HG03575 (cell line): ENCODE results near the gene P2RX7.
"Not testable (repeated sequence)": the region's sequence is repeated elsewhere in the genome, so short reads cannot be mapped to it uniquely, and the experiment has no call there.

ENCODE experiments used
- ATAC-seq: cut with Tn5 transposase; IDR thresholded peaks from one replicate; pipeline ENCODE4 v1.9.1; 2021; ENCODE audit not compliant: unreplicated experiment, insufficient number of reproducible peaks, low FRiP score; ENCODE audit errors: extremely low read depth

Gene P2RX7

DNA sequence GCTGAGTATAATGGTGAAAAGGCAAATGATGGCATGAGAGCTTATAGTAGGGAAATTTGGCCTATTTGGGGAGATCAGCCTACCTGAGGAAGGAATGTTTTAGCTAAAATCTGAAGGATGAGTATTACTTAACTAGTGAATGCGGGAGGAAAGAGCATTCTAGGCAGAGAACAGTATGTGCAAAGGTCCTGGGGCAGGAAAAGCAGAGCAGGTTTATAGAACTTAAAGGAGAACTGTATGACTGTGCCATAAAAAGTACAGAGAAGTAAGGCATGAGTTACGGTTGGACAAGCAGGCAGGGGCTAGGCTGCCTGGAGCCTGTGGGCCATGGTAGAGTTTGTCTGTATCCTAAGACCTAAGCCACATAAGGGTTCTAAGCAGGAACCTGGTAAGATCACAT, 55.6 kb downstream of the P2RX7 start:
- no peak for ATAC-seq

DNA sequence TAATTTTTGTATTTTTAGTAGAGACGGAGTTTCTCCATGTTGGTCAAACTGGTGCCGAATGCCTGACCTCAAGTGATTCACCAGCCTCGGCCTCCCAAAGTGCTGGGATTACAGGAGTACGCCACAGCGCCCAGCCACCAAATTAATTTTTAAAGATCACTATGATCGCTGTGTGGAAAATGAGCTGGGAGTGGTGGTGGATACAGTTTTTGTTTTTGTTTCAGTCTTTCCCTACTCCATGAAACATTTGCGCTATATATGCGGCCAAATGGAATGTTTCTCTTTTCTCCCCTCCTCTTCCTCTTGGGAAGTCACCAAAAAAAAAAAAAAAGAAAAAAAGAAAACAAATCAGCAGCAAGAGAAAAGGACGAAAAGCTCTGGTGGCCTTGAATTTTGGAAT, 56.5 kb downstream of the P2RX7 start:
- ATAC-seq: no peak

DNA sequence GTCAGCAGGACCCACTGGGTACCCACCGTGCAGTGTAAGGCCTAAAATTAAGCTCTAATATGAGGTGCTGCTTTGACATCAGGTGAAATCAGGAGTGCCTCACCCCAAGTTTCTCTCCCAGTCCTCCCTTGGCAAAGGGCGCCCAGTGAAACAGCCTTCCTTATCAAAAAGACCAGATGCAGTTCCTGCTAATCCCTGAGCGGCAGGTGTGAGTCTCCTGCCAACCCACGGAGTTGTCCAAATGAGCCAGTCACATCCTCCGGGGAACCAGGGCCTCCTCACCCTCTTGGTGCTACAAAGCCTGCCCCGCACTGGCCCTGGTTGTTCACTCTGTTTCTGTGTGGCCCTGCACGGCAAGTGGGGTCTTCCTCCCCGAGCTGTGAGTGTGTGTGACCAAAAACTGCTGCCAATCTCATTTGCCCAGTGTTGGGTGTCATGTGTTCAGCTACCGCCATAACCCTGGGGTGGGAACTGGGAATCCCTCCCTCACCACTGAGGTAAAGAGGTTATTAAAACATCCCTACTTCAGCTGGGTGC, 57.0 kb downstream of the P2RX7 start:
- no peak for ATAC-seq

DNA sequence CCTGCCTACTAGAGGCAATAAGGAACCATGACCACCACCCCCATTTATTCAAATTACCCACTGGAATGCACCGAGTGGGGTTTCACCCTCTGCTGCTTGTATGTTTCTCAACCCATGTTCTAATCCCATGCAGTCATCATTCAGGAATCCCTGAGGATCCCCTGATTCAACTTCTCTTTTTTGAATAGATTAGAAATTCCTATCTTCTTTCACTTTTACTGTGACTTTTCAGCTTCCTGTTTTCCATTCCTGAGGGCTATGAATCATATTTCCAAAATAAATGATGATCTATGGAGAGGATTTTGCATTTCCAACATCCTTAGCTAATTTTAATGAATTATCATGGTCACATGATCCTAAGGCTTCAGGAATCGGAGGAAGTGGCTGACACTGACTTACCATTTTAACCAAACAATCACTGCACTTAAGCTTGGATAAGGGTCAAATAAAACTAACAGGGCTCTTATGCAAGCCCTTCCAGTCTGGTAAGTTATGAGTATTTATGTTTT, 57.9 kb downstream of the P2RX7 start:
- ATAC-seq: no peak

DNA sequence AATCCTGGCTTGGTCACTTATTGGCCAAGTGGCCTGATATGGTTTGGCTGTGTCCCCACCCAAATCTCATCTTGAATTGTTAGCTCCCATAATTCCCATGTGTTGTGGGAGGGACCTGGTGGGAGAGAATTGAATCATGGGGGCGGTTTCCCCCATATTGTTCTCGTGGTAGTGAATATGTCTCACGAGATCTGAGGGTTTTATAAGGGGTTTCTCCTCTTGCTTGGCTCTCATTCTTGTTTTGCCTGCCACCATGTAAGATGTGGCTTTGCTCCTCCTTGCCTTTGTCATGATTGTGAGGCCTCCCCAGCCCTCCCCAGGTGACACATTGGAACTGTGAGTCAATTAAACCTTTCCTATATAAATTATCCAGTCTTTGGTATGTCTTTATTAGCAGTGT, 58.5 kb downstream of the P2RX7 start:
- ATAC-seq: no peak

DNA sequence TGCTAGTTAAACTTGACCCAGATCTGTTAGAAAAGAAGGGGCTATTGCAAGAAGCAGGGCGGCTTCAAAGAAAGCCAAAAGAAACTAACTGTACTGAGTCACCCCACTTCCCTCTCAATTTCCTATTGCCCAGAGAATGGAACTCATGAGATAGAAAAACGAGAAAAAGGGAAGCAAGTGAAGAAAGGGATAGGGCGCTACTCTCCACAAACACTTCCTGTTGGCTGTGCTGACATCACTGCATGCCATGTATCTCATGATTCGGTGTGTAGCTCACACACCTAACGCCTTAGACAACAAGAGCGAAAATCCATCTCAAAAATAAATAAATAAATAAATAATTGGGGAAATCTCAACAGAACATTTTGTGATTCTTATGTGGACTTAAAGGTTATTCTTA, 64.2 kb downstream of the P2RX7 start:
- no peak for ATAC-seq

DNA sequence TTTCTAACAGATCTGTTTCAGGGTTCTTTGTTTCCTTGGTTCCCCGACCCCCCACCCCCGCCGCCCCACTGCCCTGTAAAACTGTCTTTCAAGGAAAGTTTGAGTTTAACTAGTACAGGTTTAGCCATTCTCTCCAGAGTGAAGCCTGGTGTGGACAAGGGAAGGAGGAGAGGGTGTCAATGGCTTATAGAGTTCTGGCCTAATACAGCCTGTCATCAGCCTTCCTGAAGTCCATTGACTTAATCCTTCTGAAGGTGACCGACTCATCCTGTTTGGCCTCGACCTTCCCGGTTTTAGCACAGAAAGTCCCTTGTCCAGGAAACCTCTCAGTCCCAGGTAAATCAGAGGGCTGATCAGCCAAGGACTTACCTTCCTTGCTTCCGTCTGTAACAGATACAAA, 66.3 kb downstream of the P2RX7 start:
- ATAC-seq: no peak

DNA sequence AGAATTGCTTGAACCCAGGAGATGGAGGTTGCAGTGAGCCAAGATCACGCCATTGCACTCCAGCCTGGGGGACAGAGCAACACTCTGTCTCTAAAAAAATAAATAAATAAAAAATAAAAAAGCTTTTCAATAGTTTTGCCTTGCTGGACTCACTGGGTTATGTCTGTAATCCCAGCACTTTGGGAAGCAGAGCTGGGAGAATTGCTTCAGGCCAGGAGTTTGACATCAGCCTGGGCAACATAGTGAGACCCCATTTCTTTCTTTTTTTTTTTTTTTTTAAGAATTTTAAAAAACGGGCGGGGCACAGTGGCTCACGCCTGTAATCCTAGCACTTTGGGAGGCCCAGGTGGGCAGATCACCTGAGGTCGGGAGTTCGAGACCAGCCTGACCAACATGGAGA, 68.5 kb downstream of the P2RX7 start:
- not testable (repeated sequence) for ATAC-seq

DNA sequence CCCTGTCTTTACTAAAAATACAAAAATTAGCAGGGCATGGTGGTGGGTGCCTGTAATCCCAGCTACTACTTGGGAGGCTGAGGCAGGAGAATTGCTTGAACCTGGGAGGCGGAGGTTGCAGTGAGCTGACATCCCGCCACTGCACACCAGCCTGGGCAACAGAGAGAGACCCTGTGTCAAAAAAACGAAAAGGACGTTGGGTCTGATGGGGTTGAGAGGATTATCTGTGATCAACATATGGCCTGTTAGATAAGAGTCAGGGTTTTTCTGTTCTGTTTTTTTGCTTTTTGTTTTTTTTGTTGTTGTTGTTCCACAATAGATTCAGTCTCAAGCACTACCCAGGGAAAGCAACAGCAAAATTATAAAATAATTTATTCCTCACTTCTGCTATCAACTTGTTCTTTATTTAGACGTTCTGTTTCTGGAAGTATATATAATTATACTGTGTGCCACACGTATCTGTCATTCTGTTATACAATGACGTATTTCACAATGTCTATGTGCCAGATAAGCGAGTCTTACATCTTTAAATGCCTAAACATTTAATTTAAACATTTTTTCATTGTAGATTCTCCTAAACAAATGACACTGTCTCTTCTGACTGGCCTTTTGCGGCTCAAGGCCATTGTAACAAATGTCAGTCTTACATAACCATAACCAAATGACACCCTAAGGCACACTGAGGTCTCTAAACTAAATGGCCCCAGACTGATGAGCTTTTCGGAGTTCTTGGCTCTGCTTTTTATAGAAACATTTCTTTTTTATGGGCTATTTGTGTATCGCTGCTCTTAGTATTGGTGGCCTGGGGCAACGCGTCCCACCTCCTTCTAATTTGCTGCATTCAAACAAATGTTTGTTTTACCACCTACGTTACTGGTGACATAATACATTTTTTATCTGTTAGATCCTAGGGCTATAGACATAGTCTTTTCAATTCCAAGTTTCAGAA, 70.0 kb downstream of the P2RX7 start:
- ATAC-seq: no peak

DNA sequence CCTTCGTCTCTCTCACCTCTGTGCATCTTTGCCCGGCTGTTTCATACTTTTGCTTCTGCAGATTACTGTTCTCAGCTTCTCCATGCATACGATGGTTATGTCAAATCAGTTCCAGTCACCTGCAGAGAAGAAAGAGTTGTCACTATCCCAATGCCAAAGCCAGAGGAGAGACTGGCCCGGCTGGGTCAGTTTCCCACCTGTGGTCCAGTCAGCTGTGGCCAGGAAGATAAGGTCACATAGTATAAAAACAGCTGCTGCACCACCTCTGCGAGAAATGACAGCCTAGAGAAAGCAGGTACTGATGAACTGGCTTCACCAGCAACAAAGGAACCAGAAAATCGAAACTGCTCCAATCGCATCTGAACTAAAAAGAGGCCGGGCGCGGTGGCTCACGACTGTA, 70.8 kb downstream of the P2RX7 start:
- ATAC-seq: no peak

DNA sequence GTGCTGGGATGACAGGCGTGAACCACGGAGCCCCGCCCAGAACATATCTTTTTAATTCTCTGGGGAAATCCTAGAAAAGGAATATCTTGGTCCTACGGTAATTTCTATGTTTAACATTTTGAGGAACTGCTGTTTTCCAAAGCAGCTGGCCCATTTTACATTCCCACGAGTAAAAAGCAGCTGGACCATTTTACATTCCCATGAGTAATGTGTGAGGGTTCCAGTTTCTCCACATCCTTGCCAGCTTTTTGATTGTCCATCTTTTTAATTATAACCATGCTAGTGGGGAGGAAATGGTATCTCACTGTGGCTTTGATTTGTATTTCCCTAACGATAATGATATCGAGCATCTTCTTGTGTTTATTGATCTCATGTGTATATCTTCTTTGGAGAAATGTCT, 72.8 kb downstream of the P2RX7 start:
- ATAC-seq: no peak

DNA sequence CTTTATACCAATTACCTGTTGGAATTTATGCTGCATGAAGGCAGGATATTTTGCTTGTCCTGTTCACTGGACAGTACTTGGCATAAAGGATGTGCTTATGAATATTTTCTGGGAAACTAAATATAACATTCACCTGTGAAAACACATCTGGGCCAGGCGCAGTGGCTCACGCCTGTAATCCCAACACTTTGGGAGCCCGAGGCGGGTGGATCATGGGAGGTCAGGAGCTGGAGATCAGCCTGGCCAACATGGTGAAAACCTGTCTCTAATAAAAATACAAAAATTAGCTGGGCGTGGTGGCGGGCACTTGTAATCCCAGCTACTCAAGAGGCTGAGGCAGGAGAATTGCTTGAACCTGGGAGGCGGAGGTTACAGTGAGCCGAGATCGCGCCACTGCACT, 75.9 kb downstream of the P2RX7 start:
- ATAC-seq: not testable (repeated sequence)

DNA sequence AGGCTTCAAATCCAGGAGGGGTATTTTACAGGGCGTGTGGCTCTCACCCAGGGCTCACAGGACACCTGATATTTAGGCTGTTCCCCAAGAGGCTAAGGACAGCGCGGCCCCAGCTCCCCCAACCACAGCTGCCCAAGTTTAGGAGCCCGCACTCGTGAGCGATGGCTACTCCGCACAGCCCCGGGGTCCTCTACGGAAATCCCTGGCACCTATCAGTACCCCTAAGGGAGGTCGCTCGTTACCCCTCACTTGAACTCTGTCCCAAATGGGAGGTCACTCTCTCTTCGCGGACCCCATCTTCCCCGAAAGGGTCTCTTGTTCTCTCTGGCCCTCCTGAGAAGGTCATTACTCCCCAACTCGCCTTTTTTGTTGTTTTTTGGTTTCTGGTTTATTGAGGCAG, 76.5 kb downstream of the P2RX7 start:
- no peak for ATAC-seq

DNA sequence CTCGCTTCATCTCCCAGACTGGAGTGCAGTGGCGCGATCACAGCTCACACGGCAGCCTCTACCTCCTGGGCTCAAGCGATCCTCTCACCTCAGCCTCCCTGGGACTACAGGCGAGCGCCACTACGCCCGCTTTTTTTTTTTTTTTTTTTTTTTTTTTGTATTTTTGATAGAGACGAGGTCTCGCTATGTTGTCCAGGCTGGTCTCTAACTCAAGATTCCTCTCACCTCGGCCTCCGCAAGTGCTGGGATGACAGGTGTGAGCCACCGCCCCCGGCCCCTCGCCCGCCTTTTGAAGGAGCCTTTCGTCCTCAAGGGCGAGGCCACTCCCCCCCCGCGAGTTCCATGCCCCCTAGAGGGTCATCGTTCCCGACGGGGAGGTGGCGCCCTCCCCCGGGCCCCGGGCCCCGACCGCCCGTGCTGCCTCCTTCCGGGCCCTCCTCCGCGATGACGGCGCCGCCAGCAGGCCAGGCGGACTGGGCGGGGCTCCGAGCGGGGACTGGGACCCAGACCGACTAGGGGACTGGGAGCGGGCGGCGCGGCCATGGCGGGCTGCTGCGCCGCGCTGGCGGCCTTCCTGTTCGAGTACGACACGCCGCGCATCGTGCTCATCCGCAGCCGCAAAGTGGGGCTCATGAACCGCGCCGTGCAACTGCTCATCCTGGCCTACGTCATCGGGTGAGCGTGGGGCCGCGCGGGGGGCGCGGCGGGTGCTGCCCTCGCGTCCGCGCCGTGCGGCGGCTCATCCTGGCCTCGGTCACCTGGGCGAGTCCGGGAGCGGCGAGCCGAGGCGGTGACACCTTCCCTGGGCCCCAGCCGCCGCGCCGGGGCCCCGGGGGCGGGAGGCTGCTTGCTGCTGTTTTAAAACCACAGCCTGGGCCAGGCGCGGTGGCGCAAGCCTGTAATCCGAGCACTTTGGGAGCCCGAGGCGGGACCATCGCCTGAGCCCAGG, 77.2 kb downstream of the P2RX7 start, which contains the start of gene P2RX4:
TSS of gene P2RX4 (plus strand) at position 506 of the 949 bp plus-strand sequence. CDS start at position 542, 36 bp downstream.
- no peak for ATAC-seq

DNA sequence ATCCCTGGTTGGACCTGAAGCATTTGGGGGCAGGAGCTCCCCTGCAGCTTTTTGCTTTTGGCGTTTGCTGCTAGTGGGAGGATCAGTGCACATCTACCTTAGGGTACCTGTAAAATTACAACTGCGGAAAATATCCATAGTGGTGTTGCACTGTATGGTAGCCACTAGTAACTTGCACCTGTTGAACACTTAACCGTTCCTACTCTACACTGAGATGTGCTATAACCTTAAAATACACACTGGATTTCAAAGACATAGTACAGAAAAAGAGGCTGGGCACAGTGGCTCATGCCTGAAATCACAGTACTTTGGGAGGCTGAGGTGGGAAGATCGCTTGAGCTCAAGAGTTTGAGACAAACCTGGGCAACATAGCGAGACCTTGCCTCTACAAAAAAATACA, 80.2 kb downstream of the P2RX7 start:
- no peak for ATAC-seq

DNA sequence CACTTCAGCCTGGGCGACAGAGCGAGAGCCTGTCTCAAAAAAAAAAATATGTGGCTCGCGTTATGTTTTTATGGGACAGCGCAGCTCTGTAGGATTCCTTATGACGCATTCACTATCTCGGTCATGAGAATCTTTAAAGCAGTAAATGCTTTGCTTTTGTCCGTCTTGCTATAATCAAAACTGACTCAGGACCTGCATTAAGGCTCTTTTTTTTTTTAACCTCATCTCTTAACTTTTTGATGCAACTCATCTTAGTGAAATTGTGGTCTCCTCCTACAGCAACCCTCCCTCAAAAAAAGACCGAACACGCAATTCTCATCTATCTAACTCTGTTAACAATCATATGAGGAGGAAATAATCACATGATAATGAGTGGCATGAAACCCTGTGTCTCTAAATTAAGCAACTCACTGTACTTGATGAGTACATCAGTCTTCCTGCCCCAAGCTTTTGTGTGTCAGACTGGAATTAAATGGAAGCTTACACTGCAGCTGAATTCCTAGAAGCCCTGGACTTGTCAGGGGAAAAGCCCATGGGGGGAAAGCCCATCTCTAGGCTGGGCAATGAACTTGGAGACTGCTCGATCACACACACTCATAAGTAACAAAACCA, 81.6 kb downstream of the P2RX7 start:
- ATAC-seq: no peak

DNA sequence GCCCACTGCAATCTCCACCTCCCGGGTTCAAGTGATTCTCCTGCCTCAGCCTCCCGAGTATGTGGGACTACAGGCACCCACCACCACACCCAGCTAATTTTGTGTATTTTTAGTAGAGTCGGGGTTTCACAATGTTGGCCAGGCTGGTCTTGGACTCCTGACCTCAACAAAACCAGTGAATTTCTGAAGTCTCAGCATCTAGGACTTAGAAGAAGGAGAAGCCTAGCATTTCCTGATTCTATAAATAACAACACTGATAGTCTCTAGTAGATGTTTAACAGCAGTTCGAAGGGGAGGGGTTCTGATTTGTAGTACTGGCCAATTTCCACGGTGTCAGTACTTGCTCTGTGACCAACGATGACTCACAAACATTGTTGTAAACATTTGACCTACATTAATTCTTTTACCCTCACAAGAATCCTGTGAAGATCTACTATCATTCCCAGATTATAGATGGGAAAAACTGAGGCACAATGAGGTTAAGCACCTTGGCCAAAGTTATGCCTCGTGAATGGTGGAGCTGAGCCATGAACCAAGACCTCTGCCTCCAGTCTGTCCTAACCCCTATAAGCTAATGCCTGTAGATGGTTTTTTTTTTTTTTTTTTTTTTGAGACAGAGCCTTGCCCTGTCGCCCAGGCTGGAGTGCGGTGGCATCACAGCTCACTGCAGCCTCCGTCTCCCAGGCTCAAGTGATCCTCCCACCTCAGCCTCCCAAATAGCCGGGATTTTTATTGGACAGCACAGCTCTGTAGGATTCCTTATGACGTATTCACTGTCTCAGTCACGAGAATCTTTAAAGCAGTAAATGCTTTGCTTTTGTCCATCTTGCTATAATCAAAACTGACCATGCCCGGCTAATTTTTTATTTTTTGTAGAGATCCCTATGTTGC, 82.4 kb downstream of the P2RX7 start:
- ATAC-seq: no peak

DNA sequence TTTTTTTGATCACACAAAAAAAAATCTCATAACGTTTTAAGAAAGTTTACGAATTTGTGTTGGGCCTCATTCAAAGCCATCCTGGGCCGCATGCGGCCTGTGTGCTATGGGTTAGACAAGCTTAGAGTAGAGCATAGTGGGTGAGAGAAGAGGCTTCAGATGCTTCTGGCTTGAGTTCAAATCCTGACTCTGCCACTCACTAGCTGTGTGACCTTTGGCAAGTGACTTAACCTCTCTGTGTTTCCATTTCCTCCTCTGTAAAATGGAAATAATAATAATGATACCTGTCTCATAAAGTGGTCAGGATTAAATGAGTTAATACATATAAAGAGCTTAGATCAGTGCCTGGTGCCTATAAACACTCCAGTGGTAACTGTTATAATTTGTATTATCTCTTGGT, 83.4 kb downstream of the P2RX7 start:
- ATAC-seq: no peak
